ENCODE results near the gene CHD9. TPM values are rescaled to one million over a fixed set of nuclear protein-coding genes. Genes with fewer than 3 reads are reported as not detected.

The CHD9 gene
- total RNA-seq, 1 donor from 2014 or later: 86.0 TPM

DNA sequence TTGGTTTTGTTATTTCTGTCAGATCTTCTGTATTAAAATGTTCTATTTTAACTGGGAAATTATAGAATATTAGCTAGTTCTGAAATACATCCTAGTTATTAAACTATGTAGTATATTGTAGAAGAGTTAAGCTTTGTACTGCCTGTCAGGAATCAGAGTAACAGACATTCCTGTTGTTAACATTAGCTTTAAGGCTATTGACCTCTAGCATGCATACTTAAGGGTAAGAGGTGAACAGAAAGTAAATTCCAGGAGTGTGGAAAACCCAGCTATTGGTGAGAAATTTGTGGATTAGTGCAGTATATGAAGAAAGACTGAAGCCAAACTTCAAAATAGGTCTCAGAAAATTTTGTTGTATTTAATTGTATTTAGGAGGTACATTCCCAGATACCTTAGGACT is 111.3 kb downstream of the CHD9 start:
- no peaks in the 10 kb centered on the region for H3F3A ChIP-seq (ENCODE audit: low read depth)
- H3K36me3 ChIP-seq: no peaks in the 10 kb centered on the region
- H3K9me3 ChIP-seq (ENCODE audit: low read depth): no peaks in the 10 kb centered on the region
- H3K4me3 ChIP-seq: no peak overlapping the region
- Mint-ChIP-seq H3K9me3 (no peaks in the 10 kb centered on the region), H3K4me3 (no peak overlapping the region), H3K27ac (no peak overlapping the region), H3K36me3 (no peaks in the 10 kb centered on the region), H3K4me1 (peaks cover 3% of the 10 kb centered on the region), H3K27me3 (ENCODE audit: insufficient read depth, low read depth) (peaks cover 3% of the 10 kb centered on the region)
- H3K79me2 ChIP-seq (ENCODE audit: low read depth): no peaks in the 10 kb centered on the region
- no peaks in the 10 kb centered on the region for H3K4me1 ChIP-seq
- H3K27me3 ChIP-seq: no peaks in the 10 kb centered on the region
- no peak for DNase-seq (ENCODE audit: low spot score)
- TF ChIP-seq, protein P1, sequence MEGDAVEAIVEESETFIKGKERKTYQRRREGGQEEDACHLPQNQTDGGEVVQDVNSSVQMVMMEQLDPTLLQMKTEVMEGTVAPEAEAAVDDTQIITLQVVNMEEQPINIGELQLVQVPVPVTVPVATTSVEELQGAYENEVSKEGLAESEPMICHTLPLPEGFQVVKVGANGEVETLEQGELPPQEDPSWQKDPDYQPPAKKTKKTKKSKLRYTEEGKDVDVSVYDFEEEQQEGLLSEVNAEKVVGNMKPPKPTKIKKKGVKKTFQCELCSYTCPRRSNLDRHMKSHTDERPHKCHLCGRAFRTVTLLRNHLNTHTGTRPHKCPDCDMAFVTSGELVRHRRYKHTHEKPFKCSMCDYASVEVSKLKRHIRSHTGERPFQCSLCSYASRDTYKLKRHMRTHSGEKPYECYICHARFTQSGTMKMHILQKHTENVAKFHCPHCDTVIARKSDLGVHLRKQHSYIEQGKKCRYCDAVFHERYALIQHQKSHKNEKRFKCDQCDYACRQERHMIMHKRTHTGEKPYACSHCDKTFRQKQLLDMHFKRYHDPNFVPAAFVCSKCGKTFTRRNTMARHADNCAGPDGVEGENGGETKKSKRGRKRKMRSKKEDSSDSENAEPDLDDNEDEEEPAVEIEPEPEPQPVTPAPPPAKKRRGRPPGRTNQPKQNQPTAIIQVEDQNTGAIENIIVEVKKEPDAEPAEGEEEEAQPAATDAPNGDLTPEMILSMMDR (IDR thresholded peaks at IDR 0.05): no peak
- TF ChIP-seq EZH2 (IDR thresholded peaks at IDR 0.05) (no peak), EZH2phosphoT487 (IDR thresholded peaks at IDR 0.05) (no peak)
- H3K4me2 ChIP-seq: no peak overlapping the region
- H3K27ac ChIP-seq: no peak overlapping the region
- H3K9ac ChIP-seq: no peak overlapping the region
- H4K20me1 ChIP-seq (ENCODE audit: low read depth): no peaks in the 10 kb centered on the region
- no peak overlapping the region for H2AFZ ChIP-seq (replicated peaks)

DNA sequence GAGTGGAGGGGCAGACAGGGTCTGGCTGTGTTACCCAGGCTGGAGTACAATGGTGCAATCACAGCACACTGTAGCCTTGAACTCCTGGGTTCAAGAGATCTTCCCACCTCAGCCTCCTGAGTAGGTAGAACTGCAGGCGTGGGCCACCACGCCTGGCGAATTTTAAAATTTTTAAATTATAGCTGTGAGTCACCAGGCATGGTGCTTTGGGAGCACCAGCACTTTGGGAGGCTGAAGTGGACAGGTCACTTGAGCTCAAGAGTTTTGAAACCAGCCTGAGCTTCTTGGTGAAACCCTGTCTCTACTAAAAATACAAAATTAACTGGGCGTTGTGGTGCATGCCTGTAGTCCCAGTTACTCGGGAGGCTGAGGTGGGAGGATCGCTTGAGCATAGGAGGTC is 114.0 kb downstream of the CHD9 start:
- no peak overlapping the region for H3K4me3 Mint-ChIP-seq
- DNase-seq (ENCODE audit: low spot score): no peak
- Histone ChIP-seq H3K27me3 (no peaks in the 10 kb centered on the region), H3K4me2 (no peak overlapping the region), H3K4me3 (no peak overlapping the region), H3F3A (ENCODE audit: low read depth) (no peaks in the 10 kb centered on the region), H3K27ac (no peak overlapping the region), H3K9ac (no peak overlapping the region), H2AFZ (replicated peaks) (no peak overlapping the region), H4K20me1 (ENCODE audit: low read depth) (no peaks in the 10 kb centered on the region), H3K36me3 (no peaks in the 10 kb centered on the region), H3K79me2 (ENCODE audit: low read depth) (no peaks in the 10 kb centered on the region), H3K4me1 (no peaks in the 10 kb centered on the region), H3K9me3 (ENCODE audit: low read depth) (no peaks in the 10 kb centered on the region)
- H3K27me3 Mint-ChIP-seq (ENCODE audit: insufficient read depth, low read depth): no peaks in the 10 kb centered on the region
- TF ChIP-seq EZH2 (IDR thresholded peaks at IDR 0.05): no peak
- TF ChIP-seq, protein P1 (IDR thresholded peaks at IDR 0.05): no peak
- TF ChIP-seq EZH2phosphoT487 (IDR thresholded peaks at IDR 0.05): no peak
- H3K36me3 Mint-ChIP-seq: no peaks in the 10 kb centered on the region
- no peaks in the 10 kb centered on the region for H3K9me3 Mint-ChIP-seq
- H3K4me1 Mint-ChIP-seq: peaks cover 3% of the 10 kb centered on the region
- H3K27ac Mint-ChIP-seq: no peak overlapping the region

DNA sequence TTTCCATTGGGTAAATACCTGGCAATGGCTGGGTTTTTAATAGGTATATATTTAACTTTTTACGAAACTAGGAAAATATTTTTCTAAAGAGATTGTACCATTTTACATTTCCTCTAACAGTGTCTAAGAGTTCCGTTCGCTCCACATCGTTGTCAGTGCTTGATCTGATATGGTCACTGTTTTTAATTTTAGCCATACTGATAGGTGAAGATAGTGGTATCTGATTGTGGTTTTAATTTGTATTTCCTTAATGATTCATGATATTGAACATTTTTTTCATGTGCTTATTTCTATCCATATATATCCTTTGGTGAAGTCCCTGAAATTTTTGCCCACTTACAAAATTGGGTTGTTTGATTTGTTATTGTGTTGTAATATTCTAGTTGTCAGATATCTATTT is 117.7 kb downstream of the CHD9 start:
- Histone ChIP-seq H3K27ac (no peak overlapping the region), H3K9ac (no peak overlapping the region), H3K27me3 (no peaks in the 10 kb centered on the region), H3K4me3 (no peak overlapping the region), H3K36me3 (no peaks in the 10 kb centered on the region), H4K20me1 (ENCODE audit: low read depth) (no peaks in the 10 kb centered on the region), H3K79me2 (ENCODE audit: low read depth) (no peaks in the 10 kb centered on the region), H3K4me1 (no peaks in the 10 kb centered on the region), H3K9me3 (ENCODE audit: low read depth) (no peaks in the 10 kb centered on the region), H2AFZ (replicated peaks) (no peak overlapping the region), H3K4me2 (no peak overlapping the region), H3F3A (ENCODE audit: low read depth) (no peaks in the 10 kb centered on the region)
- no peaks in the 10 kb centered on the region for H3K27me3 Mint-ChIP-seq (ENCODE audit: insufficient read depth, low read depth)
- H3K9me3 Mint-ChIP-seq: no peaks in the 10 kb centered on the region
- DNase-seq (ENCODE audit: low spot score): no peak
- no peak overlapping the region for H3K4me3 Mint-ChIP-seq
- H3K4me1 Mint-ChIP-seq: no peaks in the 10 kb centered on the region
- TF ChIP-seq EZH2 (IDR thresholded peaks at IDR 0.05) (no peak), EZH2phosphoT487 (IDR thresholded peaks at IDR 0.05) (no peak)
- TF ChIP-seq, protein P1 (IDR thresholded peaks at IDR 0.05): no peak
- no peak overlapping the region for H3K27ac Mint-ChIP-seq
- H3K36me3 Mint-ChIP-seq: peaks cover 4% of the 10 kb centered on the region
